H1 (cell line): ENCODE measurements around the gene SCN11A. TPM values are rescaled to one million over a fixed set of nuclear protein-coding genes. Genes with fewer than 3 reads are reported as not detected.

Source experiments
- CTCF ChIA-PET: fragments of 300-600 bp; sonication (Branson Sonifier 250); formaldehyde crosslinking; loops from one replicate; lab custom pipeline; 2021; ENCODE audit not compliant: partially characterized antibody; lab: Charles Lee
- POLR2A ChIA-PET: fragments of 300-600 bp; sonication (Branson Sonifier 250); formaldehyde crosslinking; loops from one replicate; lab custom pipeline; 2021; ENCODE audit warnings: inconsistent platforms; ENCODE audit not compliant: partially characterized antibody; lab: Charles Lee
- DNase-seq, 2 experiments: peaks; one replicate each; pipeline versions ENCODE4 v3.0.0 to v3.0.0-alpha.2; 2010 to 2022; ENCODE audit warnings: low spot score in 2 of 2, low read depth in 1 of 2, mixed read lengths in 1 of 2
- FAIRE-seq: peaks from 2 replicates; lab custom pipeline; 2011; peaks lifted over from hg19 to GRCh38; lab: Jason Lieb, UNC
- H2AFZ ChIP-seq: 2 replicates; pipeline ENCODE4 v1.8.1; 2012; ENCODE audit warnings: low read length, inconsistent platforms
- H2AK5ac ChIP-seq: 2 replicates; pipeline ENCODE4 v1.6.1; 2013; ENCODE audit warnings: low read depth, low read length
- H2BK120ac ChIP-seq: replicated peaks from 2 replicates; pipeline ENCODE3; 2013; ENCODE audit warnings: low read depth, low read length, inconsistent platforms
- H2BK12ac ChIP-seq: 2 replicates; pipeline ENCODE4 v1.6.1; 2013; ENCODE audit warnings: low read depth, low read length
- H2BK15ac ChIP-seq: 2 replicates; pipeline ENCODE4 v1.6.1; 2013; ENCODE audit warnings: low read length
- H2BK20ac ChIP-seq: 2 replicates; pipeline ENCODE4 v1.6.1; 2013; ENCODE audit warnings: low read length
- H2BK5ac ChIP-seq: 2 replicates; pipeline ENCODE4 v1.6.1; 2013; ENCODE audit warnings: low read depth, low read length
- H3K14ac ChIP-seq: 2 replicates; pipeline ENCODE4 v1.6.1; 2013; ENCODE audit warnings: inconsistent platforms; ENCODE audit not compliant: insufficient read length
- H3K18ac ChIP-seq: 2 replicates; pipeline ENCODE4 v1.6.1; 2013; ENCODE audit warnings: low read length; ENCODE audit errors: extremely low read depth
- H3K23ac ChIP-seq: 2 replicates; pipeline ENCODE4 v1.6.1; 2013; ENCODE audit warnings: inconsistent platforms; ENCODE audit not compliant: insufficient read length
- H3K23me2 ChIP-seq: 2 replicates; pipeline ENCODE4 v1.6.1; 2013; ENCODE audit warnings: low read depth, low read length
- H3K27ac ChIP-seq: 2 replicates; pipeline ENCODE4 v1.6.1; 2011; ENCODE audit warnings: low read depth, low read length, inconsistent platforms
- H3K27me3 ChIP-seq, 4 experiments: replicated peaks in 1 of 4; 1 replicate in 1 of 4; 2 replicates in 3 of 4; pipeline versions ENCODE4 v1.6.1 to v1.8.1; 2011 to 2013; ENCODE audit warnings: low read length in 3 of 4, mild to moderate bottlenecking in 3 of 4, inconsistent platforms in 2 of 4, mixed read lengths in 2 of 4, moderate library complexity in 1 of 4; ENCODE audit not compliant: control insufficient read depth in 3 of 4, insufficient read depth in 3 of 4; ENCODE audit errors: extremely low read depth in 1 of 4
- H3K36me3 ChIP-seq, 4 experiments: 2 replicates each; pipeline versions ENCODE4 v1.6.1 to v1.8.1; 2011 to 2013; ENCODE audit warnings: mild to moderate bottlenecking in 4 of 4, low read length in 3 of 4, moderate library complexity in 2 of 4, control low read depth in 1 of 4, inconsistent platforms in 1 of 4; ENCODE audit not compliant: insufficient read depth in 4 of 4, control insufficient read depth in 2 of 4
- H3K4ac ChIP-seq: replicated peaks from 2 replicates; pipeline ENCODE3; 2013; ENCODE audit warnings: low read length, low read depth, mixed read lengths, inconsistent platforms; ENCODE audit not compliant: insufficient read length
- H3K4me1 ChIP-seq, 4 experiments: replicated peaks in 1 of 4; 1 replicate in 1 of 4; 2 replicates in 3 of 4; pipeline versions ENCODE4 v1.6.1 to v1.8.1; 2011 to 2013; ENCODE audit warnings: low read length in 3 of 4, inconsistent platforms in 2 of 4, mixed read lengths in 1 of 4; ENCODE audit not compliant: insufficient read depth in 4 of 4, control insufficient read depth in 3 of 4
- H3K4me2 ChIP-seq, 2 experiments: 2 replicates each; pipeline versions ENCODE4 v1.6.1 to v1.8.1; 2011 to 2013; ENCODE audit warnings: low read depth in 2 of 2, low read length in 2 of 2, control low read depth in 1 of 2, inconsistent platforms in 1 of 2, mild to moderate bottlenecking in 1 of 2; ENCODE audit not compliant: insufficient read depth in 1 of 2
- H3K4me3 ChIP-seq, 4 experiments: fragments of 200-600, 300-600 bp in 1 of 4; sonication (generic), shearing (Covaris generic), sonication (Bioruptor Twin) in 1 of 4; 2 replicates each; pipeline versions ENCODE4 v1.5.1 to v1.8.1; 2011 to 2016; ENCODE audit warnings: low read length in 4 of 4, low read depth in 3 of 4, control low read depth in 2 of 4, inconsistent platforms in 2 of 4, mild to moderate bottlenecking in 2 of 4, mixed read lengths in 1 of 4, moderate library complexity in 1 of 4; ENCODE audit not compliant: insufficient read depth in 2 of 4; ENCODE audit errors: extremely low read depth in 1 of 4
- H3K56ac ChIP-seq: replicated peaks from 2 replicates; pipeline ENCODE3; 2013; ENCODE audit warnings: low read depth, mild to moderate bottlenecking, mixed read lengths, low read length, inconsistent platforms; ENCODE audit not compliant: insufficient read length
- H3K79me1 ChIP-seq: 2 replicates; pipeline ENCODE4 v1.6.1; 2013; ENCODE audit warnings: low read depth, low read length, control low read depth
- H3K79me2 ChIP-seq, 2 experiments: 2 replicates each; pipeline versions ENCODE4 v1.6.1 to v1.8.1; 2012 to 2013; ENCODE audit warnings: low read length in 2 of 2, mild to moderate bottlenecking in 2 of 2, inconsistent platforms in 1 of 2; ENCODE audit not compliant: insufficient read depth in 2 of 2, control insufficient read depth in 1 of 2
- H3K9ac ChIP-seq, 4 experiments: replicated peaks in 1 of 4; 1 replicate in 1 of 4; 2 replicates in 3 of 4; pipeline versions ENCODE4 v1.6.1 to v1.8.1; 2011 to 2013; ENCODE audit warnings: low read depth in 3 of 4, low read length in 3 of 4, control low read depth in 2 of 4, mild to moderate bottlenecking in 2 of 4, moderate library complexity in 2 of 4, inconsistent platforms in 1 of 4; ENCODE audit errors: extremely low read depth in 1 of 4
- H3K9me3 ChIP-seq, 2 experiments: 2 replicates each; pipeline versions ENCODE4 v1.6.1 to v1.8.1; 2012 to 2013; ENCODE audit warnings: mild to moderate bottlenecking in 2 of 2, moderate library complexity in 2 of 2, control low read depth in 1 of 2, inconsistent platforms in 1 of 2, low read depth in 1 of 2, low read length in 1 of 2, mixed read lengths in 1 of 2; ENCODE audit not compliant: insufficient read depth in 2 of 2
- H4K20me1 ChIP-seq, 2 experiments: replicated peaks in 1 of 2; 2 replicates each; pipeline versions ENCODE3 to v1.8.1; 2011 to 2013; ENCODE audit warnings: inconsistent platforms in 2 of 2, low read length in 2 of 2, mild to moderate bottlenecking in 1 of 2; ENCODE audit not compliant: insufficient read depth in 2 of 2, control insufficient read depth in 1 of 2
- H4K5ac ChIP-seq: 2 replicates; pipeline ENCODE4 v1.6.1; 2013; ENCODE audit warnings: low read length, low read depth, mixed read lengths, inconsistent platforms; ENCODE audit not compliant: insufficient read length
- H4K8ac ChIP-seq: 2 replicates; pipeline ENCODE4 v1.8.0; 2013; ENCODE audit warnings: mild to moderate bottlenecking, moderate library complexity, low read length, inconsistent platforms; ENCODE audit not compliant: insufficient read depth; ENCODE audit errors: extremely low read depth
- H4K91ac ChIP-seq: replicated peaks from 2 replicates; pipeline ENCODE3; 2013; ENCODE audit warnings: low read length, mixed read lengths, inconsistent platforms; ENCODE audit not compliant: insufficient read length
- ASH2L ChIP-seq: fragments of 200-600, 300-600 bp; sonication (generic); IDR thresholded peaks from one replicate; pipeline ENCODE4 v1.7.1; 2017; ENCODE audit warnings: low read length
- BACH1 ChIP-seq: IDR thresholded peaks from 2 replicates; pipeline ENCODE4 v1.6.1; 2012; ENCODE audit warnings: low read length, improper control_type of control experiment
- CEBPB ChIP-seq: IDR thresholded peaks from 2 replicates; pipeline ENCODE4 v1.6.1; 2012; ENCODE audit warnings: low read depth, low read length
- CTBP2 ChIP-seq: IDR thresholded peaks from 2 replicates; pipeline ENCODE4 v1.7.0; 2011; ENCODE audit warnings: borderline replicate concordance, mild to moderate bottlenecking, moderate library complexity, mixed read lengths, low read length; ENCODE audit not compliant: insufficient read depth, insufficient read length
- GTF2F1 ChIP-seq: IDR thresholded peaks from 2 replicates; pipeline ENCODE4 v1.6.1; 2012; ENCODE audit warnings: low read depth, low read length, improper control_type of control experiment, borderline replicate concordance
- JUN ChIP-seq: IDR thresholded peaks from 2 replicates; pipeline ENCODE4 v1.6.1; 2011; ENCODE audit warnings: low read depth, mild to moderate bottlenecking, improper control_type of control experiment, low read length
- KDM4A ChIP-seq: IDR thresholded peaks from one replicate; pipeline ENCODE4 v1.7.1; 2012; ENCODE audit warnings: low read depth, mild to moderate bottlenecking, moderate library complexity, low read length, inconsistent platforms; ENCODE audit not compliant: severe bottlenecking
- SIN3A ChIP-seq, 2 experiments: IDR thresholded peaks in 1 of 2; conservative IDR thresholded peaks in 1 of 2; 2 replicates each; pipeline ENCODE4 v1.6.1; 2011 to 2012; ENCODE audit warnings: low read length in 2 of 2, improper control_type of control experiment in 1 of 2, low read depth in 1 of 2, mild to moderate bottlenecking in 1 of 2
- SP2 ChIP-seq: IDR thresholded peaks from 2 replicates; pipeline ENCODE4 v1.6.1; 2012; ENCODE audit warnings: mild to moderate bottlenecking, low read length, inconsistent platforms
- SUZ12 ChIP-seq: fragments of 200-600 bp; sonication (generic); IDR thresholded peaks from 2 replicates; pipeline ENCODE4 v1.6.1; 2012; ENCODE audit warnings: mild to moderate bottlenecking, inconsistent platforms, low read length, moderate library complexity, mixed read lengths
- TAF1 ChIP-seq: IDR thresholded peaks from 2 replicates; pipeline ENCODE4 v1.6.1; 2011; ENCODE audit warnings: mild to moderate bottlenecking, low read depth, low read length
- TCF12 ChIP-seq: IDR thresholded peaks from 2 replicates; pipeline ENCODE4 v1.6.1; 2011; ENCODE audit warnings: low read depth, mild to moderate bottlenecking, low read length
- ZNF274 ChIP-seq: IDR thresholded peaks from 2 replicates; pipeline ENCODE4 v1.7.0; 2012; ENCODE audit warnings: low read length, borderline replicate concordance; ENCODE audit errors: extremely low read depth
- WGBS, 2 experiments: shearing (Covaris generic) in 1 of 2; methylation state at CpG; one replicate each; pipeline versions ENCODE4 v1.1.6 to v1.1.7; 2013 to 2015; ENCODE audit warnings: low lambda C conversion rate in 2 of 2, mixed read lengths in 2 of 2, inconsistent platforms in 1 of 2, low coverage in 1 of 2, missing lambda C conversion rate in 1 of 2; ENCODE audit not compliant: insufficient replicate concordance in 2 of 2, insufficient coverage in 1 of 2, insufficient read length in 1 of 2; ENCODE audit errors: extremely low coverage in 1 of 2, missing lambda C conversion rate in 1 of 2; 5-methylcytosine and 5-hydroxymethylcytosine counted together
- polyA plus RNA-seq, 7 experiments: library from polyadenylated mRNA; depleted of rRNA in 3 of 7; stranded (reverse) in 5 of 7; unstranded in 2 of 7; fragments of >200 nt in 5 of 7; fragments of 200-250 nt in 2 of 7; gene quantifications; 1 replicate in 5 of 7; 2 replicates in 1 of 7; 4 replicates in 1 of 7; pipeline versions ENCODE4 v1.2.1 to v1.2.3, GENCODE V29; 2011 to 2013; ENCODE audit warnings: missing spikeins in 2 of 7, mixed read lengths in 2 of 7
- total RNA-seq: library from RNA; stranded (reverse); fragmentation: NEBNext Ultra II Directional; extraction: Animal tissue kit (Norgen Biotek cat#: 25700); gene quantifications from 2 replicates; pipeline ENCODE4 v1.2.1, GENCODE V29; 2021

SCN11A gene
- total and polyA plus RNA-seq, 2 of the 8 experiments (the other 6 are each of a cell fraction or from before 2014, with no cell fraction given), result 0.11 to 0.21 TPM

- POLR2A ChIA-PET, result no interaction called here
Measured at GRCh38 chr3:39075910-39076309, 24.2 kb upstream of the SCN11A start.

More at GRCh38 chr3:39075910-39076309, 24.2 kb upstream of the SCN11A start:
- Histone ChIP-seq H3K79me2 (no peaks in the 10 kb centered on the region), H3K36me3 (peaks cover 7 to 54% (median 49%) of the 10 kb centered on the region in 4 experiments), H3K79me1 (no peaks in the 10 kb centered on the region), H3K27me3 (no peaks in the 10 kb centered on the region), H3K23ac (no peak overlapping the region), H4K91ac (no peak overlapping the region), H2AFZ (no peak overlapping the region), H3K4me3 (no peak overlapping the region), H4K20me1 (peaks cover 0 to 3% of the 10 kb centered on the region in 2 experiments), H2BK120ac (no peak overlapping the region), H2BK12ac (no peak overlapping the region), H3K18ac (no peak overlapping the region), H2BK5ac (no peak overlapping the region), H4K8ac (no peak overlapping the region), H3K23me2 (no peaks in the 10 kb centered on the region), H2BK15ac (no peak overlapping the region), H3K56ac (no peak overlapping the region), H2AK5ac (no peak overlapping the region), H3K4me1 (no peaks in the 10 kb centered on the region), H3K9ac (no peak overlapping the region)
- FAIRE-seq, result no peak
- TF ChIP-seq TCF12 (no peak), KDM4A (no peak), CEBPB (no peak), BACH1 (no peak), SUZ12 (no peak), ZNF274 (no peak), CTBP2 (no peak), JUN (no peak), ASH2L (no peak), SP2 (no peak), TAF1 (no peak), SIN3A (conservative IDR thresholded peaks at IDR 0.05 in 1 of 2, IDR thresholded peaks at IDR 0.05 in 1 of 2; ENCODE audit: low read depth in 1 of 2, low read length in 2 of 2) (no peak), GTF2F1 (no peak)
- TF ChIP-seq, all 59 proteins: peak for 0
- H3K9me3 ChIP-seq, result no peaks in the 10 kb centered on the region
- no peak for DNase-seq
- H2BK20ac ChIP-seq, result no peak overlapping the region
- no peak overlapping the region for H4K5ac ChIP-seq
- no peak overlapping the region for H3K27ac ChIP-seq
- CTCF ChIA-PET, result interaction anchor here (0.7 to 1.6 kb wide), 3 partner anchors 51 to 76 kb away, joined by 3 to 5 read pairs (median 3); no protein-coding TSS in a partner anchor
- H3K4me2 ChIP-seq, result no peak overlapping the region
- H3K4ac ChIP-seq, result no peak overlapping the region
- WGBS, 2 experiments, result 92% methylated on average over 10 of the region's 10 CpGs; no CpG with 5 or more reads in 1 of the 2 experiments
- no peak overlapping the region for H3K14ac ChIP-seq
